IPS DF 6.9 (cell line): ENCODE measurements around the gene LUC7L3.

Experiments used
- DNase-seq: peaks from one replicate; pipeline ENCODE4 v3.0.0-alpha.2; 2013; ENCODE audit warnings: low read depth, low spot score
- H3K27ac ChIP-seq: one replicate; pipeline ENCODE4 v1.5.1; 2013; ENCODE audit warnings: low read length, control low read depth
- H3K27me3 ChIP-seq: 2 replicates; pipeline ENCODE4 v1.6.1; 2013; ENCODE audit warnings: mild to moderate bottlenecking, low read length; ENCODE audit not compliant: control insufficient read depth, insufficient read depth
- H3K36me3 ChIP-seq: 2 replicates; pipeline ENCODE4 v1.6.1; 2013; ENCODE audit warnings: low read length; ENCODE audit not compliant: control insufficient read depth, insufficient read depth
- H3K4me1 ChIP-seq: 2 replicates; pipeline ENCODE4 v1.6.1; 2013; ENCODE audit warnings: low read length; ENCODE audit not compliant: control insufficient read depth, insufficient read depth
- H3K4me3 ChIP-seq: 2 replicates; pipeline ENCODE4 v1.5.1; 2013; ENCODE audit warnings: mild to moderate bottlenecking, low read length
- H3K9me3 ChIP-seq: 2 replicates; pipeline ENCODE4 v1.6.1; 2013; ENCODE audit warnings: low read length, inconsistent platforms; ENCODE audit not compliant: control insufficient read depth, insufficient read depth
- WGBS: extraction: QIAGEN DNeasy Blood & Tissue Kit; methylation state at CpG from one replicate; pipeline ENCODE4 v1.1.7; 2013; ENCODE audit warnings: mixed read lengths, missing lambda C conversion rate; ENCODE audit not compliant: insufficient read length, insufficient coverage; 5-methylcytosine and 5-hydroxymethylcytosine counted together

The LUC7L3 gene

GRCh38 chr17:50686494-50687199 lies 32.8 kb upstream of the LUC7L3 start:
- Histone ChIP-seq H3K27ac (no peak overlapping the region), H3K4me3 (no peak overlapping the region), H3K4me1 (peaks cover 6% of the 10 kb centered on the region), H3K36me3 (no peaks in the 10 kb centered on the region), H3K9me3 (no peaks in the 10 kb centered on the region), H3K27me3 (no peaks in the 10 kb centered on the region)
- no CpG with 5 or more reads among the region's 14 CpGs for WGBS
- no peak for DNase-seq

- Histone ChIP-seq H3K27me3 (no peaks in the 10 kb centered on the region), H3K36me3 (no peaks in the 10 kb centered on the region), H3K4me3 (no peak overlapping the region), H3K4me1 (peaks cover 6% of the 10 kb centered on the region), H3K9me3 (no peaks in the 10 kb centered on the region), H3K27ac (no peak overlapping the region)
- DNase-seq = no peak
- WGBS = no CpG with 5 or more reads among the region's 16 CpGs
Observed at GRCh38 chr17:50687200-50688066, 32.0 kb upstream of the LUC7L3 start.

- peaks cover 6% of the 10 kb centered on the region for H3K4me1 ChIP-seq
- no peak overlapping the region for H3K27ac ChIP-seq
- H3K27me3 ChIP-seq = no peaks in the 10 kb centered on the region
- no peak overlapping the region for H3K4me3 ChIP-seq
- DNase-seq = no peak
- H3K36me3 ChIP-seq = no peaks in the 10 kb centered on the region
- WGBS = no CpG with 5 or more reads among the region's 3 CpGs
- H3K9me3 ChIP-seq = no peaks in the 10 kb centered on the region
Observed at GRCh38 chr17:50688245-50688644, 31.2 kb upstream of the LUC7L3 start.

GRCh38 chr17:50689251-50689650 lies 30.2 kb upstream of the LUC7L3 start:
- Histone ChIP-seq H3K9me3 (no peaks in the 10 kb centered on the region), H3K4me1 (peaks cover 6% of the 10 kb centered on the region), H3K27me3 (no peaks in the 10 kb centered on the region), H3K36me3 (no peaks in the 10 kb centered on the region), H3K27ac (no peak overlapping the region), H3K4me3 (no peak overlapping the region)
- no peak for DNase-seq
- WGBS = no CpG with 5 or more reads among the region's 4 CpGs

GRCh38 chr17:50689956-50690886 lies 29.2 kb upstream of the LUC7L3 start:
- WGBS = no CpG with 5 or more reads among the region's 19 CpGs
- H3K9me3 ChIP-seq = no peaks in the 10 kb centered on the region
- no peak overlapping the region for H3K27ac ChIP-seq
- H3K4me1 ChIP-seq = peaks cover 4% of the 10 kb centered on the region
- DNase-seq = no peak
- H3K36me3 ChIP-seq = no peaks in the 10 kb centered on the region
- H3K4me3 ChIP-seq = no peak overlapping the region
- H3K27me3 ChIP-seq = no peaks in the 10 kb centered on the region

- no peak for DNase-seq
- WGBS = no CpG with 5 or more reads among the region's 9 CpGs
- no peaks in the 10 kb centered on the region for H3K9me3 ChIP-seq
- H3K27me3 ChIP-seq = no peaks in the 10 kb centered on the region
- peaks cover 4% of the 10 kb centered on the region for H3K4me1 ChIP-seq
- H3K27ac ChIP-seq = no peak overlapping the region
- no peak overlapping the region for H3K4me3 ChIP-seq
- H3K36me3 ChIP-seq = peaks cover 5% of the 10 kb centered on the region; the same call in 1 of the 2 replicates
Observed at GRCh38 chr17:50690887-50691549, 28.4 kb upstream of the LUC7L3 start.

GRCh38 chr17:50691550-50692447 lies 27.6 kb upstream of the LUC7L3 start:
- Histone ChIP-seq H3K4me3 (no peak overlapping the region), H3K36me3 (peaks cover 9% of the 10 kb centered on the region; the same call in 1 of the 2 replicates), H3K9me3 (no peaks in the 10 kb centered on the region), H3K27me3 (no peaks in the 10 kb centered on the region), H3K27ac (no peak overlapping the region), H3K4me1 (peaks cover 2% of the 10 kb centered on the region)
- DNase-seq = no peak
- WGBS = no CpG with 5 or more reads among the region's 6 CpGs

GRCh38 chr17:50692448-50693035 lies 26.9 kb upstream of the LUC7L3 start:
- H3K4me1 ChIP-seq = peaks cover 2% of the 10 kb centered on the region

More at GRCh38 chr17:50692448-50693035, 26.9 kb upstream of the LUC7L3 start:
- no peak for DNase-seq
- Histone ChIP-seq H3K27me3 (no peaks in the 10 kb centered on the region), H3K4me3 (no peak overlapping the region), H3K36me3 (peaks cover 15% of the 10 kb centered on the region; the same call in 1 of the 2 replicates), H3K27ac (no peak overlapping the region), H3K9me3 (no peaks in the 10 kb centered on the region)
- WGBS = no CpG with 5 or more reads among the region's 6 CpGs
